Measurements from ENCODE around the gene SANBR.

The SANBR gene

GRCh38 chr2:61090386-61090921, 24.8 kb downstream of the SANBR start:
- DNase-seq = no peak

- DNase-seq = no peak
Observed at GRCh38 chr2:61091485-61091884, 25.8 kb downstream of the SANBR start.

- no peak for DNase-seq
Observed at GRCh38 chr2:61096438-61096837, 30.8 kb downstream of the SANBR start.

DNA sequence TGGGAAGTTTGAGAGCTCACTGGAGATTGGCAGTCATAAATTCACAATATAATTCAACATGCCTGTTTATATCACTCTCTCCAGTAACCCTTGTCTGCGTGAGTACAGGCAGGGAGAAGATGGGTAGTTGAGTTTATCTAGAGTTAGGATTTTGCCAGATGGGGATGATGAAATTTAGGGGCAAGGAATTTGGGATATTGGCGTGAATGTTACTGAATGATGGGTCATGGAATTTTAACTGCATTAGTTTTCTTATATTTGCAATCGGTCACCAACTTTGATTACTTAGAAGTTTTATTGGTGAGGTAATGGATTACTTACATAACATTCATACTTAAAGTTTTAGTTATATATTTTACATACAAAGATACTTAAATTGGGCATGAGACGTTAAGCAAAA, 35.1 kb downstream of the SANBR start:
- no peak for DNase-seq

GRCh38 chr2:61109291-61109690, 43.6 kb downstream of the SANBR start:
- no peak for DNase-seq

DNA sequence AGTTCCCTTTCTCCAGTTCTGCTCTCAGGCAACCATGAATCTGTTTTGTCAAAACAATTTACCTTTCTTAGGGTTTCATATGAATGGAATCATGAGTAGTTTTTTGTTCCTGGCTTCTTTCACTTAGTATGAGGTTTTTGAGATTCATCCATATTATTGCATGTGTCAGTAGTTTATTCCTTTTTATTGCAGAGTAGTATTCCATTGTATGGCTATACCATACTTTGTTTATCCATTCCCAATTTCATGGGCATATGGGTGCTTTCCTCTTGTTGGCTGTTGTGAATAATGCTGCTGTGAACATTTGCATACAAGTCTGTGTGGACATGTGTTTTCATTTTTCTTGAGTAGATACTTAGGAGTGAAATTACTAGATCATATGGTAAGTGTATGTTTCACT, 46.0 kb downstream of the SANBR start:
- DNase-seq = no peak

DNA sequence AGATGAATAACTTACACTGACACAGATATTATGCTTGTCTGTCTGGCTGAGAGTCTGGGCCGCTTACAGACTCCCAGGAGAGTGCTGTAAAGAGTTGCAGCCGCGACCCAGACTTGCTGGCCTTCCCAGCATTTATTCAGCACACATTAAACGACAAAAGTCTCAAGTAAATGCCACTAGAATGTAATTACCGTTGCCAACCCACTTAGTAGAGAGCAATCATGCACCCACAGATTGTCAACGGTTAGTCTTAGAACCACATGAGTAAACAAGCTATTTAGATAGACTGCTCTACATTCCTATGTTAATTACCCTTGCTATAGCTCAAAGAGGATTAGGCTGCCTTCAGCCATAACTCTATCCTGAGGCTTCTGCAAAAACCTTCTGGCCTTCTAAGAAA, 48.5 kb downstream of the SANBR start:
- no peak for DNase-seq
